Activated CD8-positive, alpha-beta memory T cell treated with anti-CD3 and anti-CD28 coated beads, Interleukin-2, amount 50 U/mL, for 4 hours (primary cell): ENCODE data around the gene FAM216A.
"Not testable (repeated sequence)": the region's sequence is repeated elsewhere in the genome, so short reads cannot be mapped to it uniquely, and the experiment has no call there.

Source experiments
- DNase-seq: peaks from one replicate; pipeline ENCODE4 v3.0.0-alpha.2; 2020

The FAM216A gene

DNA sequence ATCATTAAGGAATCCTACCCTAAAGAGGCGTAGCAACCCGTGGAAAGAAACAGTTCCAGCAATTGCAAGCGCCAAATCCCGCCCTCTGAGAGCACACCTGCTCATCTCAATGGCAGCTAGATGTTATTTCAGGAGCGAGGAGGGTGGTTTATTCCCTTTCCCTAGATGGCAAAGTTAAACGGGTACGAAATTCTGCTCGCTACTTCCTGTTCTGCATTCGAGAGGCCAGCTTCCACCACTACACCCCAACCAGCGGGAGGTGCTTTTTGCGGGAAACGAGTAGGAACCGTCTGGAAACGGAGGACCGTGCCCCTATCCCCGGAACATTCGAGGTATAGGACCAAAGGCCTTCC is 32.7 kb downstream of the FAM216A start:
- no peak for DNase-seq

DNA sequence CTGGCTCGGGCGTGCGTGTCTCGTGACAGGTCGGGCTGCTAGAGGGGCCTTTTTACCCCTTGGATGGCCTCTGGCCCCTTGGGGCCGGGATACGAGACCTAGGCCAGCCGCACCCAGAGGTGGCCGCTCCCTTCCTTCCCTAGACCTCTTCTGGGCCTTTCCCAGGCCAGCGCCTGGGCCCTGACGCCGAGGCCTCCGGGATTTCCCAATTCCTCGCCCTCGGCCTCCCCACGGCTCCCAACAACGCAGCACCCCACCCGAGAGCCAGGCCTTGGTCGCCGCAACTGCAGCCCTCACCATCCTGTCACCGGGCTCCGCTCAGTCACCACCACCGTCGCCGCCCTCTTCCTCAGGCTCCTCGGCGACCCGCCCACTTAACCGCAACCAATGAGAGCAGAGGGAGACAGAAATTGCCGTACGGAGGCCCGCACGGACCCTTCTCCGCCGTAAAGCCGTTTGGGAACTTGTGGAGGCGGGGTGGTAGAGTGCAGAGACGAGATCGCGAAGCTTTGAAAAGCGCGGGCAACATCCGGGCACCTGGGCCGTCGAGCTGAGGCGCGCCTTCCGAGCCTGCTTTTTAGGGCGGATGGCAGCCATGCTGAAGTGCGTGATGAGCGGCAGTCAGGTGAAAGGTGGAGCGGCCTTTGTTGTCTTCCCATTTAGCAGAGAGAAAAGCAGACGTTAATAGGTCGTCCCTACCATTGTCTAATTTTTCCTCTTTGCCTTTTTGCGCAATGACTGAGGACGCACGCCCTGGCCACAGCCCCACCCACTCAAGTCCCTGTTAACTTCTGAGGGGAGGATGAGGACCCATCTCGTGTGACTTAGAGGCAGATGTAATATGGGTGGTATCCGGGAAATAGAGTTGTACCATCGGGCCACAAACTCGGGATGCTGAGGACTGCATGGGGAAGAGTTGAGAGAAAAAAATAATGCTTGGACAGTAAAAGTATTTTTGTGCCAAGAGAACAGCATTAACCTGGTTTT is 33.4 kb downstream of the FAM216A start, which contains the start of the genes RAD9B and VPS29:
Gene RAD9B, plus strand, starts transcription at position 580 of the 987 bp plus-strand sequence. Its CDS starts 7 bp downstream, at position 587.
Gene VPS29, minus strand, starts transcription at position 360 of the 987 bp plus-strand sequence. Its CDS starts 60 bp downstream, at position 300.
- DNase-seq, result peak; percentile 98

DNA sequence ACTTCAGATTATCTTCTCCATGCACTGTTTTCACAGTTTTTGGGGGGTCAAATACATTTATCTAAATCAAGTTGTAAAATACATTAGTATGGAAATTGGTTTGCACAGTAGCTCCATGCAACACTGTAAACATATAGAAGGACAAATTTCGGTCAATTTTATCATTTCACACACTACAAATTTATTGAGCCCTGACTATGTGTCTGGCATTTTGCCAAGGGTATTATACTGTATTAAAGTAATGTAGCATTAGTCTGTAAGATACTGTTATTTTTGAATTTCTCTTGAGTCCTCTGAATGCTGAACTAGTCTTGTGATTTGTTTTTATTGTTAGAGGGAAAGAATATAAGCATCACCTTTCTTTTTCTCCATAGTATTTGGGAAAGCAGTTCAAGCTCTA is 34.8 kb downstream of the FAM216A start:
- DNase-seq, result no peak

DNA sequence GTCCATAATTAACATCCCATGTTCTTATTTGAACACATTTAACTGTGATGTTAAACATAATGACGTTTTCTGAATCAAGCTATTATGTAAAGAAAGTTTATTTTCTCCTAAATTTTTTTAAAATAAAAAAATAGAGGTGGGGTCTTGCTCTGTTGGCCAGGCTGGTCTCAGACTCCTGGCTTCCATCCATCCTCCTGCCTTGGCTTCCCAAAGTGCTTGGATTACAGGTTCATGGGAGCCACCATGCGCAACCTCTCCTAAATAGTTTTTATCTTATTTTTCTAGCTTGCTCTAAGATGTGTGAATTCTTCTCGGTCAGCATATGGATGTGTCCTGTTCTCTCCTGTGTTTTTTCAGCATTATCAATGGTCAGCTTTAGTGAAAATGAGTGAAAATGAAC is 36.7 kb downstream of the FAM216A start:
- DNase-seq, result no peak

DNA sequence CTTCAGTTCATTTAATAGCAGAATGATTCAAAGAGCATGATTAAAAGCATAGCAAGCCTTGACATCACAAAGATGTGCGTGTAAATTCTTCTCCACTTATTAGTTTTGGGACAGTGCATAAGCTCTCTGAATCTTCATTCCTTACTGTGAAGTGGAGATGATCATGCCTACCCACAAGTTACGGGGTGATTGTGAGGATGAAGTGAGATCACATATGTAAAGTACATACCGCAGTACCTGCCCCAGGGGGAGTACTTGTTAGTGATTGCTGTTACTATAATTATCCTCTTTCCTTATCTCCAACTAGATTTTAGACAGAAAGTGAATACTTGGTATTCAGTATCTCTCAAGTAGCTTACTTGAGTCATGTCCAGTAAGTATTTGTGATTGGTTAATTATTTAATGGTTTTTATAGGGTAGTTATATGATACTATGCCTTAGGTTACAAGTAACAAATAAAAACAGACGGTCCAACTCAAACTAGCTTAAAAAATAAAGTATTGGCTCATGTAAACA is 39.5 kb downstream of the FAM216A start:
- no peak for DNase-seq

DNA sequence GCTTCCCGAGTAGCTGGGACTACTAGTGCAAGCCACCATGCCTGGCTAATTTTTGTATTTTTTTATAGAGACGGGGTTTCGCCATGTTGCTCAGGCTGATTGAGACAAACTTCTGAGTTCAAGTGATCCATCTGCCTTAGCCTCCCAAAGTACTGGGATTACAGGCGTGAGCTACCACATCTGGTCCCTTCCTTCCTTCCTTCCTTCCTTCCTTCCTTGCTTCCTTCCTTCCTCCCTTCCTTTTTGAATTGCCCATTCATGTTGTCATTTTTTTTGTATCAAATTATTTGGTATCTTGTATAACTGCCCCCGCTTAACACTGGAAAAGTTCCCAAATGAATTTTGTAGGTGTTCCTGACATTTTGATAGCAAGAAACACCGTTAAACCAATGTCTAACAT is 45.2 kb downstream of the FAM216A start:
- DNase-seq, result no peak

DNA sequence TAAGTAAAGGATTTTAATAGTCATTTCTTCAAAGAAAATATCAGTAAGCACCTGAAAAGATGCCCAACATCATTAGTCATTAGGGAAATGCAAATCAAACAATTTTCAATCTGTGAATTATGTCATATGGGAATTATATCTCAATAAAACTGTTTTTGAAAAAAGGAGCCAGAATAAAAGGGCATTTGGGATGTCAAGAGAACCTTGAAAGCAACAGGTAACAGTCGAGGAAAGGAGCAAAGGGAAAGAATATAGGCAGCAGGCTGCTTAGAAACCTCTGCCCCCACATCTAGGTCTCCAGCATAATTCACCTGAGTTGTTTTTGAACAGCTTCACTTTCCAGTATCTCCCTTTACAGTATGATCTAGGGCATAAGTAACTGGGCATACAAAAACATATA is 45.7 kb downstream of the FAM216A start:
- DNase-seq, result no peak

DNA sequence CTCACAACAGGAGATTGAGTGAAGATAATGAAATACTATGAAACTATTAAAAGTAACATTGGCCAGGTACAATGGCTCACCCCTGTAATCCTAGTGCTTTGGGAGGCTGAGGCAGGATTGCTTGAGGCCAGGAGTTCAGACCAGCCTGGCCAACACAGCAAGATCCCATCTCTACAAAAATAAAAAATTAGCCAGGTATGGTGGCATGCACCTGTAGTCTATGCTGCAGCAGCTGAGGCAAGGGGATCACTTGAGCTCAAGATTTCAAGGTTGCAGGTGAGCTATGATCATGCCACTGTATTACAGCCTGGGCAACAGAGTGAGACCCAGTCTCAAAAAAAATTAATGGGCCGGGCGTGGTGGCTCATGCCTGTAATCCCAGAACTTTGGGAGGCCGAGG is 48.4 kb downstream of the FAM216A start:
- no peak for DNase-seq

DNA sequence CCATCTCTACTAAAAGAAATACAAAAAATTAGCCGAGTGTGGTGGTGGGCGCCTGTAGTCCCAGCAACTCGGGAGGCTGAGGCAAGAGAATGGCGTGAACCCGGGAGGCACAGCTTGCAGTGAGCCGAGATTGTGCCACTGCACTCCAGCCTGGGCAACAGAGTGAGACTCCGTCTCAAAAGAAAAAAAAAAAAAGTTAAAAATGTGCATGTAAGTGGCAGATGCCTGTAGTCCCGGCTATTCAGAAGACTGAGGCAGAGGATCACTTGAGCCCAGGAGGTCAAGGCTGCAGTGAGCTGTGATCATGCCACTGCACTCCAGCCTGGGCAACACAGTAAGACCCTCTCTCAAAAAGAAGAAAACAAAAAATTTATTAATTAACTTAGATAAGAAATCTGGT is 49.4 kb downstream of the FAM216A start:
- DNase-seq, result not testable (repeated sequence)

DNA sequence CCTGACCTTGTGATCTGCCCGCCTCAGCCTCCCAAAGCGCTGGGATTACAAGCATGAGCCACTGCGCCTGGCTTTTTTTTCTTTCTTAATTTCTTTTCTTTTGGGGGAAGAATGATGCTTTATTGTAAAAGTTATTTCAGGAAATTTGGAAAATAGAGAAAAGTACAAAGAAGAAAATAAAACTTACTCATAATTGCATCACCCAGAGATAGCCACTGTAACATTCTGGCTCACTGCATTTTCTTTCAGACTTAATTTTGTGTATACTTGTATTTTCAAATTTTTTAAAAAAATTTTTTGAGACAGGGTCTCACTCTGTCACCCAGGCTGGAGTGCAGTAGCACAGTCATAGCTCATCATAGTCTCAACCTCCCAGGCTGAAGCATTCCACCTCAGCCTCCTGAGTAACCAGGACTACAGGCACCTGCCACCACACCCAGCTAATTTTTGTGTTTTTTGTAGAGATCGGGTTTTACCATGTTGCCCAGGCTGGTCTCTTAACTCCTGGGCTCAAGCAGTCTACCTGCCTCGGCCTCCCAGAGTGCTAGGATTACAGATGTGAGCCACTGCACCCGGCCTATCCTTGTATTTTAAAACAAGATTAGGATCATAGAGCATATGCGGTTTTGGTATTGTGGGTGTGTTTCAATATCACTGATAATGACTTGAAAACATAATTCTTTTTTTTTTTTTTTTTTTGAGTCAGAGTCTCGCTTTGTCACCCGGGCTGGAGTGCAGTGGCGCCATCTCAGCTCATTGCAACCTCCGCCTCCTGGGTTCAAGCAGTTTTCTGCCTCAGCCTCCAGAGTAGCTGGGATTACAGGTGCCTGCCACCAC is 52.4 kb downstream of the FAM216A start:
- not testable (repeated sequence) for DNase-seq

DNA sequence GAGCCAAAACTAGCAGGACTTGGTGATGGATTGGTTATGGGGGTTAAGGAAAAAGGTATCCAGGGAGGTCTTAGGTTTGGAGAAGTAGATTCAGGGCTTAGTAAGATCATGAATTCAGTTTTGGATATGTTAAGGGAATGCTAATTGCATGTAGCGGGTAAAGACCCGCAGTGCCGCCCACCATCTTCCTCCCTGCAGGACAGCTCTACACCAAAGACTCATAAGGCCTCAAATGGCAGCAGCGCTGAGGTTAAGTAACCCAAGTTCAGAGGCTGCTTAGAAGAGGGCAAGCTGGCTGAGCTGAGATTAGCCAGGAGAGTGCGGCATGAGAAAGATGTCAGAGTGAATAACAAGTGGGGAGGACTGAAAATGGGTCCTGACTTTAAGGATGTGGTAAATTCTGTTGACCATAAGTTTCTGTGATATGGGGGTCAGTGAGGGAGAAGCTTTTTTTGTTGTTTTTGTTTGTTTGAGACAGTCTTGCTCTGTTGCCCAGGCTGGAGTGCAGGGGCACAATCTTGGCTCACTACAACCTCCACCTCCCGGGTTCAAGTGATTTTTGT is 59.7 kb downstream of the FAM216A start:
- DNase-seq, result no peak

DNA sequence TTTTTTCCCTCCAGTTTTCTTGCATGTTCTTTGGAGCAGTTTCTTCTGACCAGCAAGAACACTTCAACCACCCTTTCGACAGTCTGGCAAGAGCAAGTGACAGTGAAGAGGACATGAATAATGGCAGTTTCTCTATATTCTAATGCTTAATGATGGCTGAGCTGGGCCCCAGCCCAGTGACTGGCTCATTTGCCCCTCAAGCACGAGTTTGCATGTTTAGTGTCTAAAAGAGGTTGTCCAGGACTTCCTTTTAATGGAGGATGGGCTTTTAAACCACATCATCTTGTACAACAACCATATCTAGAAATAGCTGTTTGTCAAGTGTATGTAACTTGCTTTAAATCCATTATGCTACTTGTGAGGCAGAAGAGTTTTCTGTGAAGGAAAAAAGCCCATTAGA is 61.9 kb downstream of the FAM216A start:
- DNase-seq, result no peak

DNA sequence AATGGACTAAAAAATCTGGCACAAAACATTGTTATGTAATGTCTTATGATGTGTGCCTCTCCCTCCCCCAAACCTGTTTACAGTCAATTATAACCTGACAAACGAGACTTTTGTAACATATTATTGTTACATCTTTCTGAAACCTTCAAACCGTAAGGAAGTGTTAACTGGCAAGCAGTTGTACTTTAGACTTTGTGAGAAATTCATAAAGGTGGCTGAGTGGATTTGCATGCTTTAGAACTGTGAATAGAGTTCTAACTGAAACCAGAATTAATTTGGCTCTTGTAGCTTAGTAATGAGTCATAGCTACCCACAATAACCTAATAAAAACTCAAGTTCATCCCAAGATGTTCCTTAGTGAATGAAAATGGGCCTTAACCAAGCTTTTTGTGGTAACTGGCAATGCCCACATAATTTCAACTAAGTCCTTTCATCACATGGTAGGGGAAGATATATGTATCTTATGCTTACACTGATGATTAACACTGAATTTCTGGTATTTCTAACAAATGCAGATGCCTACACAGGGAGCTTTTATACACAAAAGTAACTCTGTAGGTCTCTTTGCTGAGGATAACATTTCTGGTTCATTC is 63.2 kb downstream of the FAM216A start:
- DNase-seq, result no peak

DNA sequence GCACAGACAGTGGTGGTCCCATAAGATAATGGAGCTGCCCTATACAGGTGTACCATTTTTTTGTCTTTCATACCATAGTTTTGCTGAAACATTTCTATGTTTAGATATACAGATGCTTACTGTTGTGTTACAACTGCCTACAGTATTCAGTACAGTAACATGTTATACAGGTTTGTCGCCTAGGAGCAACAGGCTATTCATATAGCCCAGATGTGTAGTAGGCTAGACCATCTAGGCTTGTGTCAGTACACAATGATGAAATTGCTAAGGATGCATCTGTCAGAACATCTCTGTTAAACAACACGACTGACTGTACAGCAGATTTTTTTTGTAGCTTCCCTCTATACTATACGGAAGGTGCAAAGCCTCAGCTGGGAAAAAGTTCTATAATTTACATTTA is 64.0 kb downstream of the FAM216A start:
- DNase-seq, result no peak

DNA sequence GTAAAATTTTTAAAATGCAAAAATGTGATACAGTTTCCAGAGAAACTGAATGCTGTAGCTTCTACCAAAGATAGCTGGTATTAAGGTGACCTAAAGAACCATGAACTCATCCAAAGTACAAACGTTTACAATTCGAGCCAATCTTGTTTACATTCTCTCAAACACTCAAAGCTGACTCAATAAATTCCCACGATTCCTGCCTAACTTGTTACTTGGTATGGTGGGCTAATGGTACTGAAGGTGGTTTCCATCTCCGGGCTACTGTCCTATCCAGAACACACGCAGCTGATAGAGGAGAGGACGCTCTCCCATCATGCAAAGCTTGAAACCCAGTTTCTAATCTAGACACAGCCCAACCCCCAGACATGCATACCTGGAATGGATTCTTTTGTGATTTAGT is 65.0 kb downstream of the FAM216A start:
- DNase-seq, result no peak

DNA sequence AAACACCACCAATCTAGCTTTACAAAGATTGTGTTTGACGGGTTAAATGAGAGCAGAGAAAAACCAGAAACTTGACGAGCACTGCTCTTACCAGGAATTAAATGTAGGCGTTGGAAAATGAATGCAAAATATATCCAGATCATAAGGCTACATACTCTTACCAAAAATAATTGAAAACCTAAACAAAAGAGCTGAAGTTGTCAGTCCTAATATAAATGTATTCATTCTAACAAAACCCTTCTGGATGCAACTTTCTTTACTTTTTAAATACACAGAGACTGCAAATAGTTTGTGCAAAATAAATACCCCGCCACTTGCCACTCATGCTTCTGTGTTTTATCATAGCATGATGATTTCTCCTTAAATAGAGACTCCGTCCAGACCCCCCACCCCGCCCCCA is 66.2 kb downstream of the FAM216A start:
- no peak for DNase-seq

DNA sequence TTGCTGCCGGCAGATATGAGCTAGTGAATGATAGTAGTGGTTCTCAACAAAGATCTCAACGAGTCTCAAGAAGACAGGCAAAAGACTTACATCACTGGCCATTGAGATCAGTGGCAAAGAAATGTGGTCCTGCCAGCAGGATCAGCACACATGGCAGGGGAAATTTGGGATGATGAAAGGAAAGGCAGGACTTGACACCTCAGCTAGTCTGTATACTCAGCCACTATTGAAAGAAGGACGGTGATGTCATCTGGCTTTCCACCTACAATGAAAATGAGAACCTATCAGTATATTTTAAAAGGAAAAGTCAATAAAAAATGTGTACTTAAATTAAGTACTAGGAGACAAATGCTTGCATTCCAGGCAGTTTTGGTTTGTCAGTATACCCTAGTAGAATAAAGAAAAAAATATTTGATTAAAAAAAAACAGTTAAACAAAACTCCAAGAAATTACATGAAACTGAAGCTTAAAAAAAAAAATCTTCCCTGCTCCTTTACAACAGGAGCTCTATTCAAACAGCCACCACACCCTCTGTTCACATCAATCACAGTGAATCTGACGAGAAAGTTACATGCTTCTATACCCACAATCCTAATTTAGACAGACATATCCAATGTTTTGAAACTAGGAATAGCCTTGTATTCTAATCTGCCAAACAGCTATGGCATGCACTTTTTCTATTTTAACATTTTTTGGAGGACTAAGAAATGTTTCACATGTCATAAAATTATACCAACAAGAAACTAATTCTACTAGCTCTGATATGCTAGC is 68.4 kb downstream of the FAM216A start:
- no peak for DNase-seq

DNA sequence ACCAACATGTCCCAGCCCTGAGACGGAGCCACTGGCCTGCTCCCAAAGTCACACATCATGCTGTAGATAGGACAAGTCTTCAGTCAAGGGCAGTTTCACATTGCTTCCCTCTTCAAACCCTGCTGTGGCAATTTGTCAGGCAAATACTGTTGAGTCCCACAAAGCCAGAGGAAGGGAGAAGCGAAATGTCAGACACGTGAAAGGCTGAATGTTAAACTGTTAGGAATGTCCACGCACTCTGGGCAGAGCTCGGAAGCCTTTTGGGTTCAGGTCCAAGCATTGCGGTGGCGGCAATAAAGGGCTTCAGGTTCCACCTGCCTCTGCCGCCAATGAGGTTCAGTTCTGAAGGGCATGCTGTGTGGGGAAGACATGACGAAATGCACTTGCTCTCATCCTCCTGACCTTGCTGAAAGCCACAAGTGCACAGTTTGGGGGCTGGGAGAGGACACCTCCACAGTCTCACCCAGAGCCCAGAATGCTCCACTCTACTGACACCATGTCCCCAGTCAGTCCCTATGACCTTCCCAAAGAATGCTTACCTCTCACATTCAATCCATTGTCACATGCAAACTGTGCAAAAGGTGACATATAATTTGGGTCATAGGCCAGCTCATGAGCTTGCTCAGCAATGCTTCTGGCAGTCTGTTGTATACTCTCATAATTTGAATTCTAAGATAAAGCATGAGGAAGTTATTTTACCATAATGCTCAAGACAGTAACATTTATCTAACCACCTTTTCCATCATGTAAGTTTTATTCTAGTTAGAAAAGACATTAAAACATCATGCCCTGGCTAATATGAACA is 69.2 kb downstream of the FAM216A start:
- DNase-seq, result no peak

DNA sequence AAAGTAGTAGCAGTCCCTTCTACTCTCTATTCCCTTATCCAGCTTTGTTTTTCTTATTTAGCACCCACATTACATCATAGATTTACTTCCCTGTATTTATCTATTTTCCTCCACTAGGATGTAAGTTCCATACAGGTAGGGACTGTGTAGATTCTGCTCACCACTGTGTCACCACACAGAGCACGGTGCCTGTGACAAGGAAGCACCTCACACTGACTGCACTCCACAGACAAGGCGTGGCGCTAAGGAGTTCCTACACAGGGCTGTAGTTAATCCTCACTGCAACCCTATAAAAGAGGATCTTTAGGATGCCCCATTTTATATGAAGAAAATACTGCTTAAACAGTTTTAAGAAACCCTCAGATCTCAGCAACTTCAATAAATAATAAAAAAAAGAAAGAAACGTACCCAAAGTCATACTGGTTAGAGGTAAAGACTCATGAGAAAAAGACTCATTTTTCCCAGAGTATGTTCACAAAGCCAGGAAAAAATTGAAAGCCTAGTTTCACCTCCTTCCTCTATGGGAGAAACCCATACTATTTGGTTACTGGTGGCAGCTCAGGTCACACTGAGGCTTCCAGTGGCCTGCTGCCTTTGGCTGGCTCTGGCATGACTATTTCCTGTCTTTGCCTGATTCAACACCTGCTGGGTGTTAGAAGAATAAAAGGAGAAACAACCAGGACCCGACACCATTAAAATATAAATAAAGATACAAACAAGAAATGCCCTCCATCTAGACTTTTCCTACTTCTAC is 70.4 kb downstream of the FAM216A start:
- no peak for DNase-seq
